MCF 10A (cell line): Measurements from ENCODE around the gene CAP2. TPM values are rescaled to one million over a fixed set of nuclear protein-coding genes. Genes with fewer than 3 reads are reported as not detected.
"Not testable (repeated sequence)": the region's sequence is repeated elsewhere in the genome, so short reads cannot be mapped to it uniquely, and the experiment has no call there.

Source experiments
- BruUV-seq: library from RNA; stranded (reverse); fragments of 400-500 nt; replicated peaks from 2 replicates; lab custom pipeline; 2021; lab: Mats Ljungman, UMichigan
- CTCF ChIA-PET: fragments of 300-600 bp; sonication (Branson Sonifier 250); formaldehyde crosslinking; extraction: SDS; loops from one replicate; lab custom pipeline; 2021; ENCODE audit warnings: antibody characterized with exemption, inconsistent platforms; lab: Yijun Ruan, JAX
- POLR2A ChIA-PET: fragments of 300-600, 350-650 bp; sonication (Branson Sonifier 250); formaldehyde crosslinking; extraction: SDS; loops from one replicate; lab custom pipeline; 2020; ENCODE audit warnings: antibody characterized with exemption, inconsistent platforms; lab: Yijun Ruan, JAX
- DNase-seq: peaks from one replicate; pipeline ENCODE4 v3.0.0-alpha.2; 2018; ENCODE audit not compliant: unreplicated experiment
- H3K27ac Mint-ChIP-seq: one replicate; pipeline ENCODE4 v1.8.0; 2022; ENCODE audit warnings: mild to moderate bottlenecking, low read depth, mixed read lengths; ENCODE audit not compliant: unreplicated experiment
- H3K27me3 Mint-ChIP-seq: one replicate; pipeline ENCODE4 v1.8.0; 2022; ENCODE audit warnings: mixed read lengths; ENCODE audit not compliant: insufficient read depth, unreplicated experiment
- H3K36me3 Mint-ChIP-seq: one replicate; pipeline ENCODE4 v1.8.0; 2022; ENCODE audit warnings: mild to moderate bottlenecking, moderate library complexity, mixed read lengths; ENCODE audit not compliant: insufficient read depth, unreplicated experiment
- H3K4me1 Mint-ChIP-seq: one replicate; pipeline ENCODE4 v1.8.0; 2022; ENCODE audit warnings: mixed read lengths; ENCODE audit not compliant: insufficient read depth, unreplicated experiment
- H3K4me3 Mint-ChIP-seq: one replicate; pipeline ENCODE4 v1.8.0; 2022; ENCODE audit warnings: mild to moderate bottlenecking, moderate library complexity, mixed read lengths; ENCODE audit not compliant: unreplicated experiment
- H3K9me3 Mint-ChIP-seq: one replicate; pipeline ENCODE4 v1.8.0; 2022; ENCODE audit warnings: mixed read lengths; ENCODE audit not compliant: unreplicated experiment
- intact Hi-C: fragments of 100-400 bp; cut with micrococcal nuclease; formaldehyde crosslinking; loops from 2 replicates; pipeline ENCODE4 v1.14.1; 2022
- total RNA-seq: library from RNA; stranded (reverse); gene quantifications from 2 replicates; pipeline ENCODE4 v1.2.3, GENCODE V29; 2022
- TF ChIP-seq, protein P1 (sequence below): fragments of 200-600 bp; IDR thresholded peaks from one replicate; pipeline ENCODE4 v1.8.0; 2022; ENCODE audit warnings: antibody characterized with exemption, mild to moderate bottlenecking; ENCODE audit not compliant: unreplicated experiment

Gene CAP2
- total RNA-seq, 1 experiment from 2014 or later, result 12.3 TPM

DNA sequence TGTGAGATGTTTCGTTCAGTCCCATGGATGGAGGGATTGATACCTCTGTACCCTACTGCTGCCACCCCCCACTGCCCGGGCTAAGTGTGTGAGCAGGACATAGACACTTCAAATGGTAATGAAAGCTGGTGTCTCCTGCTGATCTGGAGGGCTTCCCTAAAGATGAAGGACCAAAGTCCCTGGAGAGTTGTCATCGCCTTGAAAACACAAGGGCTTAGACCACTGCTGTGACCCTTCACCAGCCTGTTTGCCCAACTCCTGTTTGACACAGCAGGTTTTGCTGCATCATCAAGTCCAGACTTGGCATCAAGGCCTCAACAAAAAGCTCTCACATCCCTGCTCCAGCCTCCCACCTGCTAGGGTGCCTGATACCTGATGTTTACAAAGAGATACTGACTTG lies 148.8 kb downstream of the CAP2 start:
- DNase-seq, result no peak
- Mint-ChIP-seq H3K36me3 (peaks cover 7% of the 10 kb centered on the region), H3K27me3 (no peaks in the 10 kb centered on the region), H3K4me3 (no peak overlapping the region), H3K9me3 (no peaks in the 10 kb centered on the region), H3K27ac (no peak overlapping the region), H3K4me1 (no peaks in the 10 kb centered on the region)
- ChIA-PET POLR2A (no interaction called here), CTCF (no interaction called here)
- intact Hi-C loops, result no loop called here
- TF ChIP-seq, protein P1, sequence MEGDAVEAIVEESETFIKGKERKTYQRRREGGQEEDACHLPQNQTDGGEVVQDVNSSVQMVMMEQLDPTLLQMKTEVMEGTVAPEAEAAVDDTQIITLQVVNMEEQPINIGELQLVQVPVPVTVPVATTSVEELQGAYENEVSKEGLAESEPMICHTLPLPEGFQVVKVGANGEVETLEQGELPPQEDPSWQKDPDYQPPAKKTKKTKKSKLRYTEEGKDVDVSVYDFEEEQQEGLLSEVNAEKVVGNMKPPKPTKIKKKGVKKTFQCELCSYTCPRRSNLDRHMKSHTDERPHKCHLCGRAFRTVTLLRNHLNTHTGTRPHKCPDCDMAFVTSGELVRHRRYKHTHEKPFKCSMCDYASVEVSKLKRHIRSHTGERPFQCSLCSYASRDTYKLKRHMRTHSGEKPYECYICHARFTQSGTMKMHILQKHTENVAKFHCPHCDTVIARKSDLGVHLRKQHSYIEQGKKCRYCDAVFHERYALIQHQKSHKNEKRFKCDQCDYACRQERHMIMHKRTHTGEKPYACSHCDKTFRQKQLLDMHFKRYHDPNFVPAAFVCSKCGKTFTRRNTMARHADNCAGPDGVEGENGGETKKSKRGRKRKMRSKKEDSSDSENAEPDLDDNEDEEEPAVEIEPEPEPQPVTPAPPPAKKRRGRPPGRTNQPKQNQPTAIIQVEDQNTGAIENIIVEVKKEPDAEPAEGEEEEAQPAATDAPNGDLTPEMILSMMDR, result no peak
- BruUV-seq, result no TSS peak

DNA sequence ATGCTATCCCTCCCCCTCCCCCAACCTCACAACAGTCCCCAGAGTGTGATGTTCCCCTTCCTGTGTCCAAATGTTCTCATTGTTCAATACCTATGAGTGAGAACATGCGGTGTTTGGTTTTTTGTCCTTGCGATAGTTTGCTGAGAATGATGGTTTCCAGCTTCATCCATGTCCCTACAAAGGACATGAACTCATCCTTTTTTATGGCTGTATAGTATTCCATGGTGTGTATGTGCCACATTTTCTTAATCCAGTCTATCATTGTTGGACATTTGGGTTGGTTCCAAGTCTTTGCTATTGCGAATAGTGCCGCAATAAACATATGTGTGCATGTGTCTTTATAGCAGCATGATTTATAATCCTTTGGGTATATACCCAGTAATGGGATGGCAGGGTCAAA lies 152.3 kb downstream of the CAP2 start:
- BruUV-seq, H3K27me3 Mint-ChIP-seq, POLR2A ChIA-PET, H3K9me3 Mint-ChIP-seq, H3K4me3 Mint-ChIP-seq, H3K4me1 Mint-ChIP-seq, DNase-seq, intact Hi-C loops, CTCF ChIA-PET, H3K27ac Mint-ChIP-seq: not testable (repeated sequence)
- H3K36me3 Mint-ChIP-seq, result peaks cover 12% of the 10 kb centered on the region

DNA sequence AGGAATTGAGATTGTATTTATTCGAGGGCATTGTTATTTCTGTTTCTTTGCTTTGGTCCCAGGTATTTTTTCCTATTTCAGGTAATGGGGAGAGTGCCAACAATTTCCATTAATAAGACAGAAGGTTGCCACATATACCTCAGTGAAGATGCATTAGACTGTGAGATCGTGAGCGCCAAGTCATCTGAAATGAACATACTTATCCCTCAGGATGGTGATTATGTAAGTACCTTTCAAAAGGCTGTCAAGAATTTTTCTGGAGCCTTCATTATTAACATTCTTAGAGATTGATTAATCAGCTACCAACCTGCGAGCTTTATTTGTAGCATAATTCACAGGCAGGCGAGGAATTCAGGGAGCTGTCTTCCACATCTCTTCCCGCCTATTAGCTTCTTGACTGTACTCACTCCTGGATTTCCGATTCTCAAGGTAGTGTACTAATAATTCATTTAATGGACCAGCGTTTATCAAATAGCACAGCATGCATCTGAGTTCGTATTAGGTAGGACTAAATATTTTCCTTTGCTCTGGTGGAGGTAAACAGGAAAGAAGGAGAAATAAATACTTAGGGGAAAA lies 158.1 kb downstream of the CAP2 start:
- Mint-ChIP-seq H3K27me3 (no peaks in the 10 kb centered on the region), H3K4me1 (no peaks in the 10 kb centered on the region), H3K4me3 (no peak overlapping the region), H3K9me3 (no peaks in the 10 kb centered on the region), H3K27ac (no peak overlapping the region), H3K36me3 (peaks cover 25% of the 10 kb centered on the region)
- intact Hi-C loops, result no loop called here
- TF ChIP-seq, protein P1, result no peak
- ChIA-PET CTCF (interaction anchor here (0.7 kb wide), 1 partner anchor 371 kb away, joined by 3 read pairs; no protein-coding TSS in a partner anchor), POLR2A (interaction anchor here (1.8 kb wide), 1 partner anchor 15 kb away, joined by 4 read pairs; no protein-coding TSS in a partner anchor)
- no TSS peak for BruUV-seq
- no peak for DNase-seq

DNA sequence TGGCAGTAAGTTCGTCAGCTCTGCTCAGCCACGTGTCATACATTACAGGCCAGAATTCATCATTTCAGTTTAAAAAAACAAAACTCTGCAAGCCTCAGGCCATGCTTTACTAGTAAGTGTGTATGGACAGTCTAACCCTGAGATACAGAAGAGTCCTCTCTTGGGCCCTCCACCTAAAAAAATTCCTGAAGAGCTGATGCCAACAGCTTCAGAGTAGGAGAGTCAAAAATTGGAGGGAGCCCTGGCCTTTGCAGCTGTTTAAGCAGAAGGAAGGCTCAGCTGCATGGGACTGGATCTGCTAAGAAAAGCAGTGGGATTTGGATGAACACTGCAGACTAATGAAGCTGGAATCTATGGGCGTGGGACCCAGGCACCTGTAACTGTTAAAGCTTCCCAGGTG lies 159.5 kb downstream of the CAP2 start:
- no peak for DNase-seq
- CTCF ChIA-PET, result interaction anchor here (0.6 to 1.1 kb wide), 2 partner anchors 31 to 125 kb away, joined by 3 to 4 read pairs; no protein-coding TSS in a partner anchor
- no peaks in the 10 kb centered on the region for H3K9me3 Mint-ChIP-seq
- H3K4me3 Mint-ChIP-seq, result no peak overlapping the region
- TF ChIP-seq, protein P1, result no peak
- intact Hi-C loops, result no loop called here
- no peaks in the 10 kb centered on the region for H3K4me1 Mint-ChIP-seq
- no peak overlapping the region for H3K27ac Mint-ChIP-seq
- no peaks in the 10 kb centered on the region for H3K27me3 Mint-ChIP-seq
- POLR2A ChIA-PET, result interaction anchor here (1.8 kb wide), 1 partner anchor 14 kb away, joined by 4 read pairs; no protein-coding TSS in a partner anchor
- H3K36me3 Mint-ChIP-seq, result peaks cover 30% of the 10 kb centered on the region
- no TSS peak for BruUV-seq
